Heart left ventricle (tissue), 16 donors: ENCODE results near the gene OR8D4. TPM values are rescaled to one million over a fixed set of nuclear protein-coding genes. Genes with fewer than 3 reads are reported as not detected.

Experiments used
- ATAC-seq, 4 donors: fragments of 200-7000 bp; cut with Tn5 transposase; one replicate each; pipeline ENCODE4 v1.9.1; 2020 to 2022; ENCODE audit warnings: moderate library complexity in 4 of 4, mild to moderate bottlenecking in 3 of 4, moderate number of reproducible peaks in 1 of 4
- DNase-seq, 5 donors: peaks; one replicate each; pipeline ENCODE4 v3.0.0-alpha.2; 2020
- H3K27ac ChIP-seq, 12 donors: fragments of 200-600 bp; sonication (generic) in 4 of 12; one replicate each; pipeline versions ENCODE4 v1.5.0 to v1.8.0; 2016 to 2022; ENCODE audit warnings: mild to moderate bottlenecking in 2 of 12
- H3K27me3 ChIP-seq, 9 donors: fragments of 200-600 bp; sonication (generic) in 2 of 9; one replicate each; pipeline versions ENCODE4 v1.5.1 to v1.8.0; 2016 to 2022; ENCODE audit warnings: mild to moderate bottlenecking in 3 of 9
- H3K36me3 ChIP-seq, 9 donors: fragments of 200-600 bp; sonication (generic) in 2 of 9; one replicate each; pipeline versions ENCODE4 v1.5.0 to v1.8.0; 2018 to 2022; ENCODE audit warnings: mild to moderate bottlenecking in 2 of 9
- H3K4me1 ChIP-seq, 12 donors: fragments of 200-600 bp; sonication (generic) in 4 of 12; one replicate each; pipeline versions ENCODE4 v1.5.0 to v1.8.0; 2016 to 2022; ENCODE audit warnings: mild to moderate bottlenecking in 3 of 12
- H3K4me3 ChIP-seq, 12 donors: fragments of 200-600 bp; sonication (generic) in 4 of 12; one replicate each; pipeline versions ENCODE4 v1.5.0 to v1.8.0; 2017 to 2022; ENCODE audit warnings: mild to moderate bottlenecking in 9 of 12, moderate library complexity in 4 of 12
- H3K9me3 ChIP-seq, 12 donors: fragments of 200-600 bp; sonication (generic) in 4 of 12; one replicate each; pipeline versions ENCODE4 v1.5.0 to v1.8.0; 2016 to 2022; ENCODE audit warnings: mild to moderate bottlenecking in 1 of 12
- CTCF ChIP-seq, 12 donors: fragments of 200-600 bp; sonication (generic) in 4 of 12; IDR thresholded peaks; one replicate each; pipeline versions ENCODE4 v1.5.0 to v1.8.0; 2018 to 2022; ENCODE audit warnings: antibody characterized with exemption in 12 of 12, mild to moderate bottlenecking in 5 of 12
- POLR2A ChIP-seq, 2 donors: fragments of 450-650 bp; IDR thresholded peaks; one replicate each; pipeline ENCODE4 v1.6.1; 2017; ENCODE audit warnings: antibody characterized with exemption in 2 of 2, mild to moderate bottlenecking in 2 of 2, moderate library complexity in 2 of 2
- WGBS, 4 donors: extraction: QIAGEN DNeasy Blood & Tissue Kit in 2 of 4; methylation state at CpG; one replicate each; pipeline versions ENCODE4 v1.1.5 to v1.1.7; 2013 to 2018; 5-methylcytosine and 5-hydroxymethylcytosine counted together
- intact Hi-C, 10 donors: fragments of 100-400 bp; cut with DNase I; formaldehyde crosslinking; loops; one replicate each; pipeline versions ENCODE4 v1.11.1 to v1.14.2; 2022
- polyA plus RNA-seq, 2 donors: library from polyadenylated mRNA; stranded (reverse); fragments of 200-250 nt; gene quantifications; one replicate each; pipeline ENCODE4 v1.2.3, GENCODE V29; 2013
- total RNA-seq, 9 donors: library from RNA; depleted of rRNA in 2 of 9; stranded (reverse); fragments of >200 nt in 2 of 9; fragmentation: NEBNext Ultra II Directional in 3 of 9; extraction: Animal tissue kit (Norgen Biotek cat#: 25700) in 3 of 9; gene quantifications; one replicate each; pipeline versions ENCODE4 v1.1.0 to v1.2.4, GENCODE V29; 2016 to 2023
- donor health status: ischemic (EF 13 %, LVEDD 7.1; RV severe dilation, severe dysfunction).
- donor health status: healthy with polysubstance abuse.
- donor health status: DM: no; HTN: yes; CAD: no.
- donor health status: DM: no; HTN: no; CAD: no.
- donor health status: ischemic (EF 25% LVEDD 6.9; RV normal size, moderate dysfunction).
- donor health status: ischemic (EF 25% LVEDD 5.7; RV mildly dilated, moderate dysfunction).
- donor health status: healthy.
- donor health status: DM: yes; HTN: yes; CAD: no.
- donor health status: ischemic (EF 35%, LVEDD 5.7; RV mildly dilated, moderate dysfunction).
- donor health status: nonischemic (EF 11% LVEDD 7.7; RV severe dilation, severe dysfunction).
- donor health status: DM: yes; HTN: yes; CAD: no.
- donor health status: PGD.
- donor health status: ischemic (EF 29% LVEDD 5.4; RV normal size, mild dysfunction).
- donor health status: nonischemic (EF 23%, LVEDD 6.1; RV moderate dilation, normal function).

OR8D4 gene
- total and polyA plus RNA-seq, 11 donors: not detected

GRCh38 chr11:123942413-123942812 is 40.4 kb downstream of the OR8D4 start:
- ATAC-seq (no peak), DNase-seq (no peak)
- TF ChIP-seq POLR2A (IDR thresholded peaks at IDR 0.05): no peak
- no peak for TF ChIP-seq CTCF (IDR thresholded peaks at IDR 0.05)
- intact Hi-C loops: no loop called here
- WGBS, 4 donors: 86 to 92% (median 88%) methylated on average over 4 of the region's 4 CpGs
- Histone ChIP-seq H3K27ac (no peak overlapping the region), H3K4me1 (no peaks in the 10 kb centered on the region), H3K4me3 (no peak overlapping the region), H3K36me3 (no peaks in the 10 kb centered on the region), H3K27me3 (no peaks in the 10 kb centered on the region), H3K9me3 (no peaks in the 10 kb centered on the region)

GRCh38 chr11:123943738-123944137 is 41.8 kb downstream of the OR8D4 start, which contains the start of gene OR6T1:
Gene OR6T1 (minus strand): TSS chr11:123943838. CDS start chr11:123943838, 0 bp downstream.
- no peaks in the 10 kb centered on the region for H3K27me3 ChIP-seq
- ATAC-seq (no peak), DNase-seq (no peak)
- 85 to 89% (median 87%) methylated on average over 3 of the region's 3 CpGs for WGBS, 4 donors
- H3K4me1 ChIP-seq: no peaks in the 10 kb centered on the region
- no peak within 1 kb of the TSS for H3K27ac ChIP-seq
- TF ChIP-seq CTCF (IDR thresholded peaks at IDR 0.05) (no peak), POLR2A (IDR thresholded peaks at IDR 0.05) (no peak)
- H3K9me3 ChIP-seq: no peaks in the 10 kb centered on the region
- no peak within 1 kb of the TSS for H3K4me3 ChIP-seq
- intact Hi-C loops: no loop called here
- no peaks in the 10 kb centered on the region for H3K36me3 ChIP-seq

GRCh38 chr11:123945132-123945531 is 43.2 kb downstream of the OR8D4 start:
- H3K4me1 ChIP-seq: no peaks in the 10 kb centered on the region
- WGBS, 4 donors: 5 to 29% (median 25%) methylated on average over 1 of the region's 1 CpG
- intact Hi-C loops: no loop called here
- H3K27ac ChIP-seq: no peak overlapping the region
- no peak for DNase-seq
- H3K36me3 ChIP-seq: no peaks in the 10 kb centered on the region
- ATAC-seq: no peak
- H3K27me3 ChIP-seq: no peaks in the 10 kb centered on the region
- no peak for TF ChIP-seq CTCF (IDR thresholded peaks at IDR 0.05)
- TF ChIP-seq POLR2A (IDR thresholded peaks at IDR 0.05): no peak
- H3K4me3 ChIP-seq: no peak overlapping the region
- H3K9me3 ChIP-seq: no peaks in the 10 kb centered on the region

- H3K27ac ChIP-seq: no peak overlapping the region
- TF ChIP-seq CTCF (IDR thresholded peaks at IDR 0.05): no peak
- no peak for TF ChIP-seq POLR2A (IDR thresholded peaks at IDR 0.05)
Observed at GRCh38 chr11:123956752-123957151, 54.8 kb downstream of the OR8D4 start.

More at GRCh38 chr11:123956752-123957151, 54.8 kb downstream of the OR8D4 start:
- Histone ChIP-seq H3K9me3 (peaks cover 0 to 20% (median 0%) of the 10 kb centered on the region in 12 donors), H3K4me1 (no peaks in the 10 kb centered on the region), H3K36me3 (no peaks in the 10 kb centered on the region), H3K4me3 (no peak overlapping the region), H3K27me3 (no peaks in the 10 kb centered on the region)
- ATAC-seq (no peak), DNase-seq (no peak)
- intact Hi-C loops: no loop called here

Other genes starting within 250 kb of the OR8D4 start
- gene SCN3B, start 247.5 kb upstream of the OR8D4 start, total RNA-seq: 1 to 10 TPM in 5 of 9 donors, under 1 TPM in 4; 0.63 to 3.8 (median 1.2) TPM
- under 1 TPM; 0.69 to 0.75 TPM for gene SCN3B, start 247.5 kb upstream of the OR8D4 start, polyA plus RNA-seq
- 1 to 10 TPM; 1.7 to 5.7 (median 4.4) TPM for gene ZNF202, start 160.5 kb upstream of the OR8D4 start, total RNA-seq
- 1 to 10 TPM; 2.0 to 7.0 TPM for gene ZNF202, start 160.5 kb upstream of the OR8D4 start, polyA plus RNA-seq
- gene OR6X1, start 147.6 kb upstream of the OR8D4 start, total RNA-seq: not detected
- gene OR6X1, start 147.6 kb upstream of the OR8D4 start, polyA plus RNA-seq: not detected
- not detected for gene OR6M1, start 95.8 kb upstream of the OR8D4 start, total RNA-seq
- not detected for gene OR6M1, start 95.8 kb upstream of the OR8D4 start, polyA plus RNA-seq
- gene TMEM225, start 16.5 kb upstream of the OR8D4 start, total RNA-seq: not detected
- gene TMEM225, start 16.5 kb upstream of the OR8D4 start, polyA plus RNA-seq: not detected
- gene OR4D5, start 37.5 kb downstream of the OR8D4 start, total RNA-seq: not detected
- gene OR4D5, start 37.5 kb downstream of the OR8D4 start, polyA plus RNA-seq: not detected
- gene OR6T1, start 41.7 kb downstream of the OR8D4 start, total RNA-seq: not detected
- gene OR6T1, start 41.7 kb downstream of the OR8D4 start, polyA plus RNA-seq: not detected
- gene OR10S1, start 75.6 kb downstream of the OR8D4 start, total RNA-seq: not detected
- not detected for gene OR10S1, start 75.6 kb downstream of the OR8D4 start, polyA plus RNA-seq
- not detected for gene OR10G6, start 93.0 kb downstream of the OR8D4 start, total RNA-seq
- gene OR10G6, start 93.0 kb downstream of the OR8D4 start, polyA plus RNA-seq: not detected
- gene OR10G4, start 110.8 kb downstream of the OR8D4 start, total RNA-seq: not detected
- gene OR10G4, start 110.8 kb downstream of the OR8D4 start, polyA plus RNA-seq: not detected
- gene OR10G9, start 120.8 kb downstream of the OR8D4 start, total RNA-seq: not detected
- gene OR10G9, start 120.8 kb downstream of the OR8D4 start, polyA plus RNA-seq: not detected
- not detected for gene OR10G8, start 124.6 kb downstream of the OR8D4 start, total RNA-seq
- not detected for gene OR10G8, start 124.6 kb downstream of the OR8D4 start, polyA plus RNA-seq
- not detected for gene OR10G7, start 139.2 kb downstream of the OR8D4 start, total RNA-seq
- gene OR10G7, start 139.2 kb downstream of the OR8D4 start, polyA plus RNA-seq: not detected
- gene VWA5A, start 213.3 kb downstream of the OR8D4 start, total RNA-seq: 10 to 100 TPM in 1 of 9 donors, 1 to 10 TPM in 8; 2.3 to 13.7 (median 4.2) TPM
- 1 to 10 TPM; 1.2 to 1.8 TPM for gene VWA5A, start 213.3 kb downstream of the OR8D4 start, polyA plus RNA-seq